GM18951 (cell line): ENCODE results near the gene PPM1F.

Experiments
- POLR2A ChIP-seq: IDR thresholded peaks from 4 replicates; pipeline ENCODE4 v1.6.1; 2011; ENCODE audit warnings: mild to moderate bottlenecking; ENCODE audit not compliant: insufficient read length, insufficient read depth; ENCODE audit errors: extremely low read depth
- in situ Hi-C: fragments of 300-500 bp; cut with MboI; formaldehyde crosslinking; loops from one replicate; pipeline ENCODE4 v1.12.0; 2022; ENCODE audit warnings: low sequenced_read_pairs, mixed read lengths, inconsistent platforms; ENCODE audit not compliant: unreplicated experiment

Gene PPM1F

DNA sequence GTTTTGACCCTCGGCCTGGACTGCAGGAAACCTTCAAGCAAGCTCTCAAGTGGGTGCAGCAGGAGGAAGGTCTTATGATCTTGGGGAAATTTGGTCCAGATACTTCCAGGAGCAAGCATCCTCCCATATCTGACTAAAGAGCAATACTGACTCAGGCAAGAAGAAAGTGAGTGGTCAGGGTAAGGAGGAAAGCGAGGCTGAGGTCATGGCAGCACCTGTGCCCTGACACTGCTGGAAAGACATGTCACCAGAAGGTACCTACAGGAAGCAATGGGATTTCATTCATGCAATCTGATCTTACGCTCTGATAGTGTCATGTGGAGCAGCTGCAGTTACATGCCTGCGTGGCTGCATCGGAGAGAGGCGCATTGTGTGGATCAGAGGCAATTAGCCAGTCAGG lies 36.4 kb upstream of the PPM1F start:
- in situ Hi-C loops, result no loop called here

GRCh38 chr22:21985214-21985613 lies 32.6 kb upstream of the PPM1F start:
- no peak for TF ChIP-seq POLR2A
- in situ Hi-C loops, result no loop called here

More for the DNA sequence above, 36.4 kb upstream of the PPM1F start:
- TF ChIP-seq POLR2A, result no peak

GRCh38 chr22:21984793-21985192 lies 32.1 kb upstream of the PPM1F start:
- in situ Hi-C loops, result no loop called here
- no peak for TF ChIP-seq POLR2A

GRCh38 chr22:21982338-21982965 lies 29.8 kb upstream of the PPM1F start, which contains the start of gene TOP3B:
TSS of gene TOP3B (minus strand) at chr22:21982787. CDS start at chr22:21975709, 7,078 bp downstream.
- TF ChIP-seq POLR2A, result peak; percentile 96
- in situ Hi-C loops, result no loop called here

DNA sequence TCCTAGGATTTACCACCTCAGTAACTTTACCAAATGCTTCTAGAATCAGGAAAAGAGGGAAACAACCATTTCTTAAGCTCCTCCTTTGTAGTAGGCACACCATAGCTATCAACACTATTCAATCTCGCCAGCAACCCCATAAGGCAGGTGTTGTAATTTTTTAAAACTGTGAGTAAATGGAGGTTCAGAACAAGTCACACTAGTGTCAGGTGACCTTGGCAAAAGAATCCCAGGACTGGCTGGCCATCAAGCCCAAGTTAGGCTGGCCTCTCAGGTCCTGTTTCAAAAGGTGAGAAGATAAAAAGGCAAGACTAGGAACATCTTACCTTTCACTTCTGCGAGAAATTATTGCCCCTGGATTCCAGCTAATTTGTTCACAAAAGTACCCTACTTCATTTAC lies 29.2 kb upstream of the PPM1F start:
- TF ChIP-seq POLR2A, result no peak
- in situ Hi-C loops, result no loop called here

GRCh38 chr22:21980547-21980946 lies 27.9 kb upstream of the PPM1F start:
- in situ Hi-C loops, result no loop called here
- no peak for TF ChIP-seq POLR2A

DNA sequence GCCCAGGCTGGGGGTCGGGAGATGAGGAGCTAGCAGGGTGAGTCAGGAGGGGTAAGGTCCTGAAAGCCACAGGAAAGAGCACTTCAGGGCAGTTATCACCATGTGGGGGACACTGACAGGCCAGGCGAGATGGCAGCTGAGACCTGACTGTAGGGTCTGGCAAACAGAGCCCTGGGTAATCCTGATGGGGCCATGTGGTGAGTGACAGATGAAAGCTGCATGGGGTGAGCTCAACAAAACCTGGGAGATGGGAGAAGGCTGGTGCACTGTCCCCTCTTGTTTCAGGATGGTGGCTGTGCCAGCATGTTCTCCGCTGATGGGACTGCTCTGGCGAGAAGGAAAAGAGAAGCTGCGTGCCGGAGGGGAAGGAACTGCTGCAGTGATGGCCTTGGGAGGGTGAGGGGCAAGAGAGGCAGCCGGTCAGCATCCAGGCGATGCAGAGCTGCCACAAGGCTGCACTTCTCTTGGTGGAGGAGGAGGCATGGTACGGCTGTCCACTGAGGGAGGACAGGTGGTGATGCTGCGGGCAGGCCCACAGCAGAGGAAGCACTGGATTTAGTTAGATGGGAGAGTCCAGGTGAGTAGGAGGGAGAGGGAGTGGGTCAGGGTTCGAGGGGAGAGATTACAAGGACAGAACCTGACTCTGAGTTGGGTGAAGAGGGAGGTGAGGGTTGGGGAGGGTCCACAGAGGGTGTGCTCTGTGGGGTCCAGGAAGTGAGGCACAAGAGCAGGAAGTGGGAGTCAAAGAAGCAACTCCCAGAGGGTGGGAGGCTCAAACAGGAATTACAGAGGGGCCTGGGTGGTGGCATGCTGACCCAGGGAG lies 26.1 kb upstream of the PPM1F start:
- in situ Hi-C loops, result no loop called here
- TF ChIP-seq POLR2A, result no peak

GRCh38 chr22:21977814-21978213 lies 25.2 kb upstream of the PPM1F start:
- no peak for TF ChIP-seq POLR2A
- in situ Hi-C loops, result no loop called here

DNA sequence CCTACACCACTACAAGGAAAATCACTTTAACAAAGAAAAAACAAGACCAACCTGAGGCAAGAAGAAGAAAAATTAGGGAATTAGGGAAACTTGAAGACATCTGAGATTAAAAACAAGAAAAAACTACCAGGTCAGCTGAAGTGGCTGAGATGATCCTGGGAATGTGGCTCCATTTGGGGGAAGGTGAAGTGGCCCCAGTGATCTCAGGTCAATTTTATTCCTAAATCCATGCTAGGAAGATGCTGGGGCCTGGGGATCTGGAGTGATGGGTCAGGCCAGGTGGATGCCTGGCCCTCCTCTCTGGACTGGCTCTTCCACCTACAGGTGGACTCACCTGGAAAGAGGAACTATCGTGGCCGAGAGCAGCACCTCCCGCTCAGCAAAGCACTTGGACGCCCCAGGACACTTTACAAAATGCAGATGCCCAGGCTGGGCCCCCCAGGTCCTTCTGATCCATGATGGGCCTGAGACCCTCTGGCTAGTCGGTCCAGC lies 23.3 kb upstream of the PPM1F start:
- no peak for TF ChIP-seq POLR2A
- in situ Hi-C loops, result no loop called here

- in situ Hi-C loops, result no loop called here
- TF ChIP-seq POLR2A, result no peak
These were observed 22.6 kb upstream of the PPM1F start for GRCh38 chr22:21975273-21975672.

DNA sequence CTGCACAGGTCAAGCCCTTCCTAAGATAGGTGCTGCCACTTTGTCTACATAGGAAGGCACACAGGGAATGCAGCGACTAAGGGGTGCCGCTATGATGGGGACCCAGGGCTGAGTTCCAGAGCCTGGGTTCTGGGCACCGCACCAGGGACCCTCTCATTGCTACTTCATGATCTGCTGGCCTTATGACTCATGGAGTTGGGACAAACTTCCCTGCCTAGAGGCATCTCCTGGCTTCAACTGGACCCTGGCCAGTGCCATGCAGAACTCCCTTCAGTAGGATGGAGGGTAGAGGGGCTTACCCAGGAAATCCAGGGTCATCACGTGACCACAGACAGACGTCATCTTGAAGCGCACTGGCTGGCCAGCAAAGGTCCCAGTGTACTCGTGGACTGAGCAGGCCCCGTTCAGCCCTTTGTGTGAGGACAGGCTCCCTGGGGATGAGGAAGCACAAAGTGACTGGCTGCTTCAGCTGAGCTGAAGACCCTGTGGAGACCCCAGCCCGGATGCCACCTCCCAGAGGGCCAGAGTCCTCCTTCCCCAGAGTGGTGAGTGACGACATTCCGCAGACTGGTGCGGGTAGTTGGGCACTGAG lies 21.5 kb upstream of the PPM1F start:
- in situ Hi-C loops, result no loop called here
- no peak for TF ChIP-seq POLR2A

GRCh38 chr22:21972806-21973205 lies 20.2 kb upstream of the PPM1F start:
- in situ Hi-C loops, result no loop called here
- no peak for TF ChIP-seq POLR2A

- no peak for TF ChIP-seq POLR2A
- in situ Hi-C loops, result no loop called here
These were observed 19.7 kb upstream of the PPM1F start for GRCh38 chr22:21972293-21972779.
